ENCODE data around the gene PERM1.

PERM1 gene

DNA sequence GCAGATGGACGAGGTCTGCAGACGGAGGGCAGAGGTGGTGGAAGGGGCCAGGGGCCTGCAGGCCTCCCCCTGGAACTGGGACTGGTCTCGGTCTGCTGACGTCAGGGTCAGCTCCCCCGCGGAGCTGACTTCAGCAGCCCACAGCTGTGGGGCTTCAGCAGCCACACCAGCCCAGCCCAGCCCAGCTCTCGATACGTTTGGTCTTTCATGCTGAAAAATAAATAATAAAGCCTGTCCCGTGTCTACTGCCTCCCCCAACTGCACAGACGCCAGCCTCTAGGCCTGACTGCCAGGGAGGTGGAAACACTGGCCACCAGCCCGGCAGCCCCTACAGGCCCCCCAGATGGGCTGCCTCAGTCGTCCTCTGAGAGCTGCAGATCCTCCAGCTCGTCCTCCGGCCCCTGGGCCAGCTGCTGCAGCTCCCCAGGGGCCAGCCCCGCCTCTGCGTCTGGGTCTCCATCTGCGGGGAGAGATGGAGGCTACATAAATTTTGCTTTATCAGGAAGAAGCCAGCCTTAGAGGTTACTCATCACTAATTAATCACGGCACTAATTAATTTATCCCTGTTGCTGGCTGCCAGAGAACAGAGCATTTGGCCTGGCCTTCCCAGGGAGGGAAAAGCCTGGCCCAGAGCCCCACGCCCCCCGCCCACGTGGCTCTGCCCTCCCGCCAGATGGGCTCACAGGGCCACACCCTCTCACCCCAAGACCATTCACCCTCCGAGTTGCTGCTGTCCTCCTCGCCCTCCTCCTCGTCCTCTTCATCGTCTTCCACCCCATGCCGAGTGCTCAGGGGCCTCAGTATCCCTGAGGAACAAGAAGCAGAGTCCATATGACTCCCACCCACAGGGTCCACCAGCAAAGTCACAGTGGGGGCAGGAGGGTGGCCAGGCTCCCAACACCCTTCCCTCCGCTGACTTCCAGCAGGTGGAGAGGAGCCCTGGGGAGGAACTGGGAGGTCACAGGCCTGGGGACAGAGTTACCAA is 37.3 kb downstream of the PERM1 start:
- H4K91ac ChIP-seq (ENCODE audit: low read length) = no peak overlapping the region
- H3K27me3 ChIP-seq (ENCODE audit: control insufficient read depth in 1 of 2, insufficient read depth in 1 of 2, low read length in 2 of 2) = peaks cover 6 to 14% of the 10 kb centered on the region in 2 experiments
- no peak overlapping the region for H3K14ac ChIP-seq (ENCODE audit: low read length in 2 of 2)
- peaks cover 9% of the 10 kb centered on the region for H3K79me1 ChIP-seq (replicated peaks; ENCODE audit: low read length, poor library complexity, severe bottlenecking)
- no peak overlapping the region for H2BK120ac ChIP-seq (ENCODE audit: low read depth, low read length)
- no peak overlapping the region for H3K4me3 ChIP-seq (ENCODE audit: insufficient read depth in 1 of 2, low read depth in 1 of 2, low read length in 2 of 2)
- no peak overlapping the region for H2BK5ac ChIP-seq (ENCODE audit: low read depth, low read length, poor library complexity, severe bottlenecking)
- no peak overlapping the region for H3K9ac ChIP-seq (ENCODE audit: low read length)
- no peak overlapping the region for H2AK5ac ChIP-seq (ENCODE audit: low read length, severe bottlenecking)
- H2BK15ac ChIP-seq (ENCODE audit: low read depth, poor library complexity, severe bottlenecking) = no peak overlapping the region
- no peaks in the 10 kb centered on the region for H3K9me3 ChIP-seq (ENCODE audit: control insufficient read depth, low read length)
- no peak overlapping the region for H2AFZ ChIP-seq (ENCODE audit: low read depth, low read length)
- no peak overlapping the region for H3K4ac ChIP-seq (ENCODE audit: low read depth in 1 of 2, low read length in 2 of 2)
- no peak overlapping the region for H2BK12ac ChIP-seq (ENCODE audit: low read length in 2 of 2)
- no peak overlapping the region for H3K27ac ChIP-seq (ENCODE audit: low read length, poor library complexity, severe bottlenecking)
- H3K4me1 ChIP-seq (ENCODE audit: control insufficient read depth, insufficient read depth, low read depth, low read length) = peaks cover 52% of the 10 kb centered on the region
- WGBS = 53% methylated on average over 28 of the region's 28 CpGs
- H3K36me3 ChIP-seq (ENCODE audit: control insufficient read depth in 1 of 2, insufficient read depth in 2 of 2, low read depth in 1 of 2, low read length in 2 of 2) = peaks cover 41 to 54% of the 10 kb centered on the region in 2 experiments
- no peak overlapping the region for H3K4me2 ChIP-seq (ENCODE audit: low read length, poor library complexity, severe bottlenecking)
- peak; percentile 64 for DNase-seq
- H3K23ac ChIP-seq (ENCODE audit: low read length in 2 of 2) = no peak overlapping the region
- H3K18ac ChIP-seq (ENCODE audit: low read depth in 1 of 2, low read length in 2 of 2) = no peak overlapping the region
- no peak overlapping the region for H4K8ac ChIP-seq (ENCODE audit: low read length)

DNA sequence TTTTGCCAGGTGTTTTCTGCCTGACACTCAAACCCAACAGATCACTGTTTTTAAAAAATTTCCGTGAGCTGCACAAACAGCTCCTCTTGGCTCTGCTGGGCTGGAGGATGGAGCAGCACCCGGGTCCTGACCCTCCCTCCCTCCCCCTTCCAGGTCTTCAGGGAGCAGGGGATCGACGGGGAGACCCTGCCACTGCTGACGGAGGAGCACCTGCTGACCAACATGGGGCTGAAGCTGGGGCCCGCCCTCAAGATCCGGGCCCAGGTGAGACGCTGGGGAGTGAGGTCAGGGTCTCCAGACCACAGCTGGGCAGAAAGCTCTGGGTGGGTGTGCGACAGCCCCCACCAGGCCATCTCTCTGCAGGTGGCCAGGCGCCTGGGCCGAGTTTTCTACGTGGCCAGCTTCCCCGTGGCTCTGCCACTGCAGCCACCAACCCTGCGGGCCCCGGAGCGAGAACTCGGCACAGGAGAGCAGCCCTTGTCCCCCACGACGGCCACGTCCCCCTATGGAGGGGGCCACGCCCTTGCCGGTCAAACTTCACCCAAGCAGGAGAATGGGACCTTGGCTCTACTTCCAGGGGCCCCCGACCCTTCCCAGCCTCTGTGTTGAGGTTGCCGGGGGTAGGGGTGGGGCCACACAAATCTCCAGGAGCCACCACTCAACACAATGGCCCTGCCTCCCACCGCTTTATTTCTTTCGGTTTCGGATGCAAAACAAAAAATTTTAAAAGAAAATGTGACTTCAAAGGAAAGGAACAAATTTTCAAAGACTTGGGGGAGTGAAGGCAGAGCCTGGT is 38.1 kb downstream of the PERM1 start:
- H2BK120ac ChIP-seq (ENCODE audit: low read depth, low read length) = no peak overlapping the region
- H3K9ac ChIP-seq (ENCODE audit: low read length) = no peak overlapping the region
- no peak overlapping the region for H3K18ac ChIP-seq (ENCODE audit: low read depth in 1 of 2, low read length in 2 of 2)
- no peak overlapping the region for H2AFZ ChIP-seq (ENCODE audit: low read depth, low read length)
- H3K4ac ChIP-seq (ENCODE audit: low read depth in 1 of 2, low read length in 2 of 2) = no peak overlapping the region
- H4K91ac ChIP-seq (ENCODE audit: low read length) = no peak overlapping the region
- no peak overlapping the region for H4K8ac ChIP-seq (ENCODE audit: low read length)
- no peak overlapping the region for H3K14ac ChIP-seq (ENCODE audit: low read length in 2 of 2)
- no peak overlapping the region for H2BK5ac ChIP-seq (ENCODE audit: low read depth, low read length, poor library complexity, severe bottlenecking)
- H3K79me1 ChIP-seq (replicated peaks; ENCODE audit: low read length, poor library complexity, severe bottlenecking) = peaks cover 3% of the 10 kb centered on the region
- H3K9me3 ChIP-seq (ENCODE audit: control insufficient read depth, low read length) = no peaks in the 10 kb centered on the region
- no peak overlapping the region for H3K4me2 ChIP-seq (ENCODE audit: low read length, poor library complexity, severe bottlenecking)
- no peak overlapping the region for H2BK12ac ChIP-seq (ENCODE audit: low read length in 2 of 2)
- WGBS = 93% methylated on average over 23 of the region's 27 CpGs
- no peak for DNase-seq
- H2AK5ac ChIP-seq (ENCODE audit: low read length, severe bottlenecking) = no peak overlapping the region
- peaks cover 61% of the 10 kb centered on the region for H3K4me1 ChIP-seq (ENCODE audit: control insufficient read depth, insufficient read depth, low read depth, low read length)
- no peak overlapping the region for H3K27ac ChIP-seq (ENCODE audit: low read length, poor library complexity, severe bottlenecking)
- peaks cover 32 to 45% of the 10 kb centered on the region in 2 experiments for H3K36me3 ChIP-seq (ENCODE audit: control insufficient read depth in 1 of 2, insufficient read depth in 2 of 2, low read depth in 1 of 2, low read length in 2 of 2)
- H3K27me3 ChIP-seq (ENCODE audit: control insufficient read depth in 1 of 2, insufficient read depth in 1 of 2, low read length in 2 of 2) = peaks cover 11 to 18% of the 10 kb centered on the region in 2 experiments
- no peak overlapping the region for H3K23ac ChIP-seq (ENCODE audit: low read length in 2 of 2)
- H2BK15ac ChIP-seq (ENCODE audit: low read depth, poor library complexity, severe bottlenecking) = no peak overlapping the region
- H3K4me3 ChIP-seq (ENCODE audit: insufficient read depth in 1 of 2, low read depth in 1 of 2, low read length in 2 of 2) = no peak overlapping the region

DNA sequence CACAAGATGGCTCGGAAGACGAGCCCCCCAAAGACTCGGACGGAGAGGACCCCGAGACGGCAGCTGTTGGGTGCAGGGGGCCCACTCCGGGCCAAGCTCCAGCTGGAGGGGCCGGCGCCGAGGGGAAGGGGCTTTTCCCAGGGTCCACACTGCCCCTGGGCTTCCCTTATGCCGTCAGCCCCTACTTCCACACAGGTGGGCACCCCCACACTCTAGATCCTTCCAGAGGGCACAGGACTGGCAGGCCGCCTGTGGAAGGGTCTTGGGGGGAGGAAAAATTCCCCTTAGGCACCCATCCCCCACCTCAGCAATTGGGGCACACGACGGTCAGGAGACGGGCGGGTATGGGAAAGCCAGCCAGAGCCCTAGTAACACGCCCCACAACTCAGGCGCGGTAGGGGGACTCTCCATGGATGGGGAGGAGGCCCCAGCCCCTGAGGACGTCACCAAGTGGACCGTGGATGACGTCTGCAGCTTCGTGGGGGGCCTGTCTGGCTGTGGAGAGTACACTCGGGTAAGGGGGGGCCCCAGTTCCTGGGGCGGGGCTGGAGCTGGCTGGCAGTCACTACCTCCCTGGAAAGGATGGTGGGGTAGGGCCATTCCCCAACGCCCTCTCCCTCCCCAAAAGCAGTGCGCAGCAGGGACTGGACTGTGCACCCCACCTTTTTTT is 38.9 kb downstream of the PERM1 start:
- peak overlapping the region in 1 of 2 experiments; percentile 23 for H3K23ac ChIP-seq (ENCODE audit: low read length in 2 of 2)
- DNase-seq = peak; percentile 65
- H3K9me3 ChIP-seq (ENCODE audit: control insufficient read depth, low read length) = no peaks in the 10 kb centered on the region
- peak overlapping the region in 1 of 2 experiments; percentile 67 for H3K18ac ChIP-seq (ENCODE audit: low read depth in 1 of 2, low read length in 2 of 2)
- no peak overlapping the region for H3K27ac ChIP-seq (ENCODE audit: low read length, poor library complexity, severe bottlenecking)
- H3K14ac ChIP-seq (ENCODE audit: low read length in 2 of 2) = no peak overlapping the region
- no peak overlapping the region for H3K4me3 ChIP-seq (ENCODE audit: insufficient read depth in 1 of 2, low read depth in 1 of 2, low read length in 2 of 2)
- H2BK120ac ChIP-seq (ENCODE audit: low read depth, low read length) = peak overlapping the region; percentile 55
- peak overlapping the region; percentile 40 to 42 for H2BK12ac ChIP-seq (ENCODE audit: low read length in 2 of 2)
- H2BK15ac ChIP-seq (ENCODE audit: low read depth, poor library complexity, severe bottlenecking) = no peak overlapping the region
- H3K4me2 ChIP-seq (ENCODE audit: low read length, poor library complexity, severe bottlenecking) = peak overlapping the region; percentile 33
- H4K8ac ChIP-seq (ENCODE audit: low read length) = no peak overlapping the region
- H3K9ac ChIP-seq (ENCODE audit: low read length) = no peak overlapping the region
- H3K79me1 ChIP-seq (replicated peaks; ENCODE audit: low read length, poor library complexity, severe bottlenecking) = peaks cover 2% of the 10 kb centered on the region
- H3K4me1 ChIP-seq (ENCODE audit: control insufficient read depth, insufficient read depth, low read depth, low read length) = peaks cover 68% of the 10 kb centered on the region
- 50% methylated on average over 16 of the region's 27 CpGs for WGBS
- no peak overlapping the region for H2AK5ac ChIP-seq (ENCODE audit: low read length, severe bottlenecking)
- no peak overlapping the region for H3K4ac ChIP-seq (ENCODE audit: low read depth in 1 of 2, low read length in 2 of 2)
- no peak overlapping the region for H2AFZ ChIP-seq (ENCODE audit: low read depth, low read length)
- peaks cover 25 to 38% of the 10 kb centered on the region in 2 experiments for H3K36me3 ChIP-seq (ENCODE audit: control insufficient read depth in 1 of 2, insufficient read depth in 2 of 2, low read depth in 1 of 2, low read length in 2 of 2)
- H2BK5ac ChIP-seq (ENCODE audit: low read depth, low read length, poor library complexity, severe bottlenecking) = no peak overlapping the region
- no peak overlapping the region for H4K91ac ChIP-seq (ENCODE audit: low read length)
- H3K27me3 ChIP-seq (ENCODE audit: control insufficient read depth in 1 of 2, insufficient read depth in 1 of 2, low read length in 2 of 2) = peaks cover 11 to 18% of the 10 kb centered on the region in 2 experiments

Data from mesenchymal stem cell (in vitro differentiated cells and primary cell).